T follicular helper cell (primary cell): Measurements from ENCODE around the gene PITX3.
"Not testable (repeated sequence)": the region's sequence is repeated elsewhere in the genome, so short reads cannot be mapped to it uniquely, and the experiment has no call there.

ENCODE experiments used
- DNase-seq: peaks from one replicate; pipeline ENCODE4 v3.0.0-alpha.2; 2020; ENCODE audit warnings: low read depth

Gene PITX3

DNA sequence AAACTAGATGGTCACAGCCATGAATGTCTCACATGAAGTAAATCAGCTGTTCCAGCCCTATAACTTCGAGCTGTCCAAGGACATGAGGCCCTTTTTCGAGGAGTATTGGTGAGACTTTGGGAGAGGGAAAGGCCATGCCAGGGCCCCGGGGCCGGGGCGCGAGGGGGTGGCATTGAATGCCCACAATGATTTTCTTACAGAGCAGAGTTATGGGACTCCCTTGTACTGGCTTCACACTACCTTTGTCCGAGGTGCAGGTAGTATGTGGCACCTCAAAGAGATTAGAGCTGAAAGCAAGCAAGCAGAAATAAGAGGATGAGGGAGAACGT, 14.8 kb downstream of the PITX3 start:
- DNase-seq: no peak

DNA sequence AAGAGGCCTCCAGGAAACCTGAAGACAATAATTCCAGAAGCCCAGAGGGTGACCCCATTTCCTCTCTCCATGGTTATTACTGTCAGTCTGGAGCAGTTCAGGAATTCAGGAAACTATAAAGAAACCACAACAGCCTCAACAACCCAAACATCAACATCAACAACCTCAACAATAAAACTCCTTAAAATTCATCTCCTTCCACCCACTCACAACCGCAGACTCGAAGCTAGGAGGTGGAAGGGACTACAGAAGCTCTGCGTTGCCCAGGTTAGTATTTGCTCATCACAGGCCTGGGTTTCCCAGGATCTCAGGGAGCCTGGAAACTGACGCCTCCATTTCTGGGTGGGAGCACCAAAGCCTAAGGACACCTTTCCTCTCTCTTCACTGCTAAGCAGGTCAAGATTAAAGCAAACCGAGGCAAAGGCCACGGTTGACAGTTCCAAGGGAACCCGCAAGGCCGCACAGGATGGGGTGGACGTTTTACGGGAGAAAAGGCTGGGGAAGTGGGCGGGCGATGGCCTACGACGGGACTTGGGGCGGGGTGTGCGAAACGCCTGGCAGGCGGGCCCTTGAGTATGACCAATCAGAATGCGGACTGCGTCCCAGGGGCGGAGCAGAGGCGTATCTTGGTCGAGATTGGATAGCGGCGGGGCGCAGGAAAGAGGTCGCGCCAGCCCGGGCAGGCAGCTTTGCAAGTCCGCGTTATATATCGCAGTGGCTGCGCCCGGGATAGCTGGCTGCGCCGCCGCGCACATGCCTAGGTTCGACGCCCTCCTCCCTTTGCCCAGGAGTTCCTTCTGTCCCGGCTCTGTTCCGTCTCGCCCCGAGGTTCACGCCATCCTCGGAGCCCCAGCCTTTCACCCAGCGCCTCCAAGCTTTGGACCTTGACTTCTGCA, 15.4 kb downstream of the PITX3 start, which contains the start of gene ELOVL3:
Gene ELOVL3, plus strand, starts transcription at position 654 of the 896 bp plus-strand sequence. CDS start 250 bp downstream, outside the sequence.
- peak; percentile 77 for DNase-seq

DNA sequence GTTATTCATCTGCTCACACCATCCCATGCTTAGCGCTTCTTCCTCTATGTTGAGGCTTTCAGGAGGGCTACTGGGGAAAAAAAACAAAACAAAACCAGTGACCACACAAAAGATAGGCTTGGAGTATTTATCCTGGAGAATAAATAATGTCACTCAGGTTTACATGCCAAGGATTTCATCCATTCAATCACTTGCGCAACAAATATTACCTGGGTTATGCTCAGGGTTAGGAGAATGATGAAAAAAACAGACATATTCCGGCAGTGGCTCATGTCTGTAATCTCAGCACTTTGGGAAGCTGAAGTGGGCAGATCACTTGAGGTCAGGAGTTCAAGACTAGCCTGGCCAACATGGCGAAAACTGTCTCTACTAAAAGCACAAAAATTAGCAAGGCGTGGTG, 18.5 kb downstream of the PITX3 start:
- DNase-seq: no peak

DNA sequence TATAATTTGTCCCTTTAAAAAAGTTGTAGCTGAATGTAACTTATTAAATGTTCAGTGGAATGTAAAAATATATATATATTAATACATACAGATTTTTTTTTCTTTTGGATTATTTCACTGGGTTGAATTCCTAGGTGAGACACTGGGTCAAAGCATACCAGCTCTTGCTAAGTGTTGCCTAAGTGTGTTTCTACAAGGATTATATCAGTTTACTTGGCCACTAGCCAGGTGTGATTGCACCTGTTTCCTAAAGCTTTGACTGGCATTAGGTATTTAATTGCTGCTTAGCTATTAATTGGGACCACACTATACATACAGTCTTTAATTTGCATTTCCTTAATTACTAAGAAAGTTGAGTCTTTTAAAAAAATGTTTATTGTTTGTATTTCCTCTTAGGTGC, 20.7 kb downstream of the PITX3 start:
- no peak for DNase-seq

DNA sequence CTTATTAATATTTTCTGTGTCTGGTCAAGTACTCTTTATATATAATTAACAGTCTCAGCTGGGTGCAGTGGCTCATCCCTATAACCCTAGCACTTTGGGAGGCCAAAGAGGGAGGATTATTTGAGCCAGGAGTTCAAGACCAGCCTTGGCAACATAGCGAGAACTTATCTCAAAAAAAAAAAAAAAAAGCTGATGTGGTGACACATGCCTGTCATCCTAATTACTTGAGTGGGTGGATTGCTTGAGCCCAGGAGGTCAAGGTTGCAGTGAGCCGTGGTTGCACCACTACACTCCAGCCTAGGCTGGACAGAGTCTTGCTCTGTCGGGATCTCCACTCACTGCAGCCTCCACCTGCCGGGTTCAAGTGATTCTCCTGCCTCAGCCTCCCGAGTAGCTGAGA, 21.9 kb downstream of the PITX3 start:
- DNase-seq: no peak

DNA sequence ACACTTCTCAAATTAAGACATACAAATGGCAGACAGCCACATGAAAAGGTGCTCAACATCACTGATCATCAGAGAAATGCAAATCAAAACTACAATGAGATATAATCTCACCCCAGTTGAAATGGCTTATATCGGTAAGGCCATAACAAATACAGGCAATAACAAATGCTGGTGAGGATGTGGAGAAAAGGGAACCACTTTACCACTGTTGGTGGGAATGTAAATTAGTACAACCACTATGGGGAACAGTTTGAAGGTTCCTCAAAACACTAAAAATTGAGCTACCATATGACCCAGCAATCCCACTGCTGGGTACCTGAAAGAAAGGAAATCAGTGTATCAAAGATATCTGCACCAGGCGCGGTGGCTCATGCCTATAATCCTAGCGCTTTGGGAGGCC, 27.7 kb downstream of the PITX3 start:
- not testable (repeated sequence) for DNase-seq

DNA sequence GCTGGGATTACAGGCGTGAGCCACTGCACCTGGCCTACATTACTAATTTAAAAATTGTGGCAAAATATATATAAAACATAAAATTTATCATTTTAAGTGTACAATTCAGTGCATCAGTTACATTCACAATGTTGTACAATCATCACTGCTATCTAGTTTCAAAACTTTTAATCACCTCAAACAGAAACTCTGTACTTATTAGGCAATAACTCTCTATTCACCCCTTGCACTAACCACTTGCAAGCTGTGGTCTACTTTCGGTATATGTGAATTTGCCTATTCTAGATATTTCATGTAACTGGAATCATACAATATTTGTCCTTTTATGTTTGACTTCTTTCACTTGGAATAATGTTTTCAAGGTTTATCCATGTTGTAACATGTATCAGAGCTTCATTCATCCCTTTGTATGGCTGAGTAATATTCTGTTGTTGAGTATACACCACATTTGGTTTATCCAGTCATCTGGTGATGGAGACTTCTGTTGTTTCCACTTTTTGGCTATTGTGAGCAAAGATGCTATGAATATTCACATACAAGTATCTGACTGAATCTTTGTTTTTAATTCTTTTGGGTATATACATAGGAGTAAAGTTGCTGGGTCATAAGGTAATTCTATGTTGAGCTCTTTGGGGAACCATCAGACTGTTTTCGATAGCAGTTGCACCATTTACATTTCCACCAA, 29.6 kb downstream of the PITX3 start:
- DNase-seq: no peak

DNA sequence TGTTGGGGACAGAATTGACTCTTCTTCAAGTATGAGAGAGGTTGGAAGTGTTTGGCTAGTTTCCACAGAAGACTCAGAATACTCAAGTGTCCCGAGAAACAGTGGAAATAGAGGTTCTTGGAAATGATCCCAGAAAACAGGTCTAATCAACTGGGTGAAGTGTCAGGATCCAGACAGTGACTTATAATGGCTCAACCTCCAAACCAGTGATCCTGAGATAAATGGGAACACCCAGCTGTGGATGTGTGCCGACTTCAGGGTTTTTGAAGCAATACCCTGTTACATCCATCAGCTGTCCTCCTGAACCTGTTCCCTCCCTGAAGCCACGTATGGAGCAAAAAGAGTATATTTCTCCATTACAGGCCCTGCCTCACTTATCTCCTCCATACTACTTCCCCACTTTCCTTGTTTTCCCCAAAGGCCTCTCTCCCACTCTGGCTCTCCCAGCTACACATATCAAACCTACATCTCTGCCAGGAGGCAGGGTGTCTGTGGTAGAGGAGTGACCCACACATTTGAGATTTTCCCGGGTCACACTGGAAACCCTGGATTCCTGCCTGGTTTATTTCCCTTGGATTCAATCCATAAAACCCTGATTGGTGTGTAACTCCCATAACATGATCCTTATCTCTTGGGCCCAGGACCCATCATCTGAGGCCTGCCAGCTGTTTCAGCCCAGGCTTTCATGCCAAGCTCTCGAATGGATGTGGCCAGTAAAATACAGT, 32.8 kb downstream of the PITX3 start:
- DNase-seq: no peak

DNA sequence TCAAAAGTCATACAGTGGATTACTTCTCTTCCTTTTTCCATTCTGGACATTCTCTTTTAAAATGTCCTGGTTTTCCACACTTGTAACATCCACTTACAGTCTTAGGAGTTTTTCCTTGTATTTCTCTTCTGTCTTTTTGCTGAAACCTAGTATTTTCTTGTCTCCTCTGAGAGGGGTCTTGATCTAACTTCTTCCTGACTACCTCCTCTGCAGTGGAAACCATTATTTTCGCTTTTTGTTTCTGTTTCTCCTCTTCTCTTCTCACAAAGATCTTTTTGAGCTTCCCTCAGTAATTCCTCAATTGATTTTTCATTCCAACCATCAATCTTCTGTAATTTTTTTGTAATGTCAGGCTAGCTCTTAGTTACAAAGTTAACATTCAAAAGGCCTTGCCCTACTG, 38.9 kb downstream of the PITX3 start:
- DNase-seq: no peak

DNA sequence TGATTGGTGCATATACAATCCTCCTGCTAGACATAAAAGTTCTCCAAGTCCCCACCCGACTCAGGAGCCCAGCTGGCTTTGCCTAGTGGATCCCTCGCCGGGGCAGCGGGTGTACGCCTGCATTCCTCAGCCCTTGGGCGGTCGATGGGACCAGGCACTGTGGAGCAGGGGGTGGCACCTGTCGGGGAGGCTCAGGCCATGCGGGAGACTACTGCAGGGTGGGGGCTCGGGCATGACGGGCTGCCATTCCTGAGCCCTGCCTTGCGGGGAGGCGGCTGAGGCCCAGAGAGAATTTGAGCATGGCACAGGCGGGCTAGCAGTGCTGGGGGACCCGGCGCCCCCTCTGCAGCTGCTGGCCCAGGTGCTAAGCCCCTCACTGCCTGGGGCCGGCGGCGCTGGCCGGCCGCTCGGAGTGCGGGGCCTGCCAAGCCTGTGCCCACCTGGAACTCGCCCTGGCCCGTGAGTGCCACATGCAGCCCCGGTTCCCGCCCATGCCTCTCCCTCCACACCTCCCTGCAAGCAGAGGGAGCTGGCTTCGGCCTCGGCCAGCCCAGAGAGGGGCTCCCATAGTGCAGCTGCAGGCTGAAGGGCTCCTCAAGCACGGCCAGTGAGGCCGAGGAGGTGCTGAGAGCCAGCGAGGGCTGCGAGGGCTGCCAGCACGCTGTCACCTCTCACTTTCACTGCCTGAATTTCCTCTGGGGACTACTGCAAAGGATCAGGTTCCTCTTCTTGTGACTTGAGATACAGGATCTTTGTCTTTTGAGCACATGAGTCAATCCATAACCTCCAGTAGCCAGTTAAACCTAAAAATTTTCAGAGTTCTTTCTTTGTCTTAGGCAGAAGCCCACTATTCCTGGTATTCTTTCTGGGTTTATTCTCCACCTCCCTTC, 40.3 kb downstream of the PITX3 start:
- DNase-seq: no peak

DNA sequence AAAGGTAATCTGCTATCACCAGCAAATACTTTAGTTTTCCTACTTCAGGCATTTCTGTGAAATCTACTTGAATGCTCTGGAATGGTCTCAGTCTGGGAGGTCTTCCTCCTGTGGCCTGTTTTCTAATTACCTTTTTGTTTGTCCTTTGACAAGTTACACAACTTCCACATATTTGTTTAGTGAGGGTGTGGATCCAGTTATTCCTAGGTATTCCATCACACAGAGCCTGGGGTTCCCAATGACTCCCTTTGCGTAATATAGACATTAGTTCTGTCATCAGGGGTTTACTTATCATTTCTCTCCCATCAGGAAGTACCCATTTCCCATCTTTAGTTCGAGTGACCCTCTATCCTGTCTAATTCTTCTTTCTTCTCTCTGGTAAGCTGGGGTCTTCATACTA, 43.3 kb downstream of the PITX3 start:
- no peak for DNase-seq

DNA sequence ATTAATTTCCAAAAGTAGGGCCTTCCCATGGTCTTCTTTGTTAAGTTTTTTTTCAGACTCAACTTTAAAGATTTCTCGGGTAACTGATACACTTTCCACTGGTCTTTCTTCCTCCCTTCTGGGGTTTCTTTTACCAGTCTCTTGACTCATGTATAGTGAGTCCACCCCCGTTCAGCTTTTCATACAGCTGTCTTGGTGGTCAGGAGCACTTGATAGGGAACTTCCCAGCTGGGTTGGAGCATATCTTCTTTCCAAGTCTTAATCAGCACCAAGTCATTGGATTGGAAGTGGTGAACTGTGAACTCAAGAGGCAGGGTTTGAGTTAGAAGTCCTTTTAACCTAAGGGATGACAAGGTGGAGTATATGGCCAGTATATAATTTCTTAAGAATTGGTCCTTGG, 44.4 kb downstream of the PITX3 start:
- no peak for DNase-seq

DNA sequence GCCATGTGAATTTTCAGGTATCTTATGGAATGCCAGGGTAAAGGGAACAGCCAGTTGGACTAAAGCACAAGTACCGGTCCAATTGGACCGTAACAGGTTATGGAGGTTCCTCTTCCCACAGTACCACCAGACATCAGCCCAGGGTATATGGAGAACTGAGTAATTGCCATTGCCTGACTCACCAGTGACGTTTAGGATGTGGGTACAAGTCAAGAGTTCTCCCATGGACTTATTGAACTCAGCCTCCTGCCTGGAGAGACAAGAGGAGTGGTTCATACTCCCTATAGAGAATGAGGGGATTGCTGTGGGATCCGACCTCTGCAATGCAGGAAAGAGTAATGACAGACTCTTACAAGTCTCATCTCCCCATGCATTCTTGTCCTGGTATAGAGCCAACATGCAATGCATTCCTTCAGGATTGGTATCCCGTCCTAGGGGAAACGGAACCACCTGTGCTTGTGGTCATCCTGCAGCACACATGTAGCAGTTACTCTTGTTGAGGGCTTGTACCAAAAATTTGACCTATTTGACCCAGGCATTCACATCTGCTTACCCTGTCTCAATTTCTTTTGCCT, 45.9 kb downstream of the PITX3 start:
- no peak for DNase-seq

DNA sequence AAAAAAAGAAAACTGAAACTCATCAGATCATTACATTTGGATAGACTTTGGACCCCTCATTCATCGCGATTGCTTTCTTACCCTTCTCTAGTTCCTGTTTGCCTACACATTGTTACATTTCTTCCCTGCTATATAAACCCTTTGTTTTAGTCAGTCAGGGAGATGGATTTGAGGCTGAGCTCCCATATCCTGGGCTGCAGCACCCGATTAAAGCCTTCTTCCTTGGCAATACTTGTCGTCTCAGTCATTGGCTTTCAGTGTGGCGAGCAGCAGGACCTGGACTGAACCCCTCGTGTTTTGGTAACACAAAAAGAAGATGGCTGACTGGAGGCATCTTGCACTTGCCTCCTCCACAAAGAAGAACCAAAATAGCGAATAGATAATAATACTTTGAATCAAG, 49.4 kb downstream of the PITX3 start:
- no peak for DNase-seq

DNA sequence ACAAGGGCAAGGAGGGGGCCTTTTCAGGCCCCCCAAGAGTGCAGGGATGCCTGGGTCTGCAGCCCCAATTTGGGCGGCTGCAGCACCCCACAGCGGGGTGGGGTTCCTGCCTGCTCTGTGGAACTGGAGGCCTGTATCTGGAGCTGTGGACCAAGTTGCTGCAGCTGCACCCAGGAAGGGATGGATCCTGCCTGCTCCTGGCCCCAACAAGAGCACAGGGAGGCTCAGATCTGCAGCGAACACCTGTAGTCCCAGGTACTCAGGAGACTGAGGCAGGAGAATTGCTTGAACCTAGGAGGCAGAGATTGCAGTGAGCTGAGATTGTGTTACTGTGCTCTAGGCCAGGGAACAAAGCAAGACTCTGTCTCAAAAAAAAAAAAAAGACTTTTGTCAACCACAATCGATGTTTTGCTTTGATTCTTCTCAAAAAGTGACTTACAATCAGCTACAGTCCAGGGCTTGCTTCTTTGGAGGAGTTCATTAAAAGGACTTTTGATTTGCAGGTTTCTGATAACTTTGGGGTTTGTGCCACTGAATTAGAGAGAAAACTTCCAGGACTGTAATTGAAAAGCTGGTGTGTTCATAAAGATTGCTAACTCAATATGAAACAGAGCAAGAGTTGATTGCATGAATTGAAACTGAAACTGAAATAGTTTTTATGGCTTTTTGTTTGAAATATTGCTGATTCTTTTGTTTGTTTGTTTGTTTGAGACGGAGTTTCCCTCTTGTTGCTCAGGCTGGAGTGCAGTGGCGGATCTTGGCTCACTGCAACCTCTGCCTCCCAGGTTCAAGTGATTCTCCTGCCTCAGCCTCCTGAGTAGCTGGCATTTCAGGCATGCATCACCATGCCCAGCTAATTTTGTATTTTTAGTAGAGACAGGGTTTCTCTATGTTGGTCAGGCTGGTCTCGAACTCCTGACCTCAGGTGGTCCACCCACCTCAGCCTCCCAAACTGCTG, 52.1 kb downstream of the PITX3 start:
- not testable (repeated sequence) for DNase-seq

DNA sequence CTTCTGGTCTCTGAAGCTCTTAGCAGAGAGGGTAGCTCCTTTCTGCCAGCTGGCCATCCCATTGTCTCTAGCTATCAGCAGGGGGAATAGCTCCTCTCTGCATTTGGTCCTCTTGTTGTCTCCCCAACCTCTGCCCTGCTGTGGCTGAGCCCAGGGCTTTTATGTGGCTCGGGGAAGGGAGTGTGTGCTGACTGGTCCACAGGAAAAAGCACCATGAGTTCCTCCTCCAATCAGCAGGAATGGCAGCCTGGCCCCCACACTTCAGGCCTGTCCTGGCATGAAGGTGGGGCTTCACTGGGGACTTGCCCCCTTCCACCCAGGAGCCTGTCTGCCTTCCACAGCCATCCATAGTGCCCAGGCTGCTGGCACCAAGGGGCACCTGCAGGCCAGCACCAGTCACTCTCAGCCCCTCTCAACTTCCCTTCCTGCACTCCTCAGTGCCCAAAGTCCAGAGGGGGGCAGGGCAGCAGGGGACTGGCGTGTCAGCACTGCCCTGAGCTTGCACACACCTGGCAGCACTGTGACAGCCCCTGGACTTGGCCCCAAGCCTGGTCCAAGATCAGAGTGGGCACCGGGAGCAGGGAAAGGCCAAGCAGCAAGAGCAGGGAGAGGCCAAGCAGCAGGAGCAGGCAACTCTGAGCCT, 52.9 kb downstream of the PITX3 start:
- no peak for DNase-seq

DNA sequence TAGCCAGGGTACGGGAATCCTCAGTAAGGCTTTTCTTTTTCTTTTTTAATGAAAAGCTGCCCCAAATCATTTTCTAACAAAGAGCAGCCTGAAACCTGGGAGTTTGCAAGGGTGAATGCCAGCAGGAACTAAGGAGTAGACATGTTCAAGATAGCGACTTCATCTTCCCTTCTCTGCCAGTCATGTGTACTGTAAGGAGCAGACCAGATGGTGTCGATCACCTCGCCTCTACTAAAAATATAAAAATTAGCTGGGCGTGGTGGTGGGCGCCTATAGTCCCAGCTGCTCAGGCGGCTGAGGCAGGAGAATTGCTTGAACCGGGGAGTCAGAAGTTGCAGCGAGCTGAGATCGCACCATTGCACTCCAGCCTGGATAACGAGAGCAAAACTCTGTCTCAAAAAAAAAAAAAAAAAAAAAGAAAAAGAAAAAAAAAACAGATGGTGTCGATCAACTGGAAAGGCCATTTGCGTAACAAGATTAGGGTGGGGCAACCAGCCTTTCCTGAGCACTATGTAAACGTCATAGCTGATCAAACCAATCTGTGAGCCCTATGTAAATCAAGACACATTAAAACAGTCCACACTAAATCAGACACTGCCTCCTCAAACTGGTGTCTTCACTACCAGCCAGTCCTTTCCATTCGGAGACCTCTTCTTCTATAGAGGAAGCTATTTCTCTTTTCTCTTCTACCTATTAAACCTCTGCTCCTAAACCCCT, 55.3 kb downstream of the PITX3 start:
- no peak for DNase-seq

DNA sequence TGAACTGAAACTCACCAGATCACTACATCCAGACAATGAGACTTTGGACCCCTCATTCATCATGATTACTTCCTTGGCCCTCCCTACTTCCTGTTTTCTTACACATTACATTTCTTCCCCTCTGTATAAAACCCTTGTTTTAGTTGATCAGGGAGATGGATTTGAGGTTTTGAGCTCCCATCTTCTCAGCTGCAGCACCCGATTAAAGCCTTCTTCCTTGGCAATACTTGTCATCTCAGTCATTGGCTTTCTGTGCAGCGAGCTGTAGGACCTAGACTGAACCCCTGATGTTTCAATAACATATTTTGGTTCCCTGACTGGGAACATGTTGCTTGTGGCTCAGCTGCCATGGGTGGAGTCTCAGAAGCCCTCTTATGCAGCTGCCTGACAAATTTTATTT, 56.0 kb downstream of the PITX3 start:
- no peak for DNase-seq

DNA sequence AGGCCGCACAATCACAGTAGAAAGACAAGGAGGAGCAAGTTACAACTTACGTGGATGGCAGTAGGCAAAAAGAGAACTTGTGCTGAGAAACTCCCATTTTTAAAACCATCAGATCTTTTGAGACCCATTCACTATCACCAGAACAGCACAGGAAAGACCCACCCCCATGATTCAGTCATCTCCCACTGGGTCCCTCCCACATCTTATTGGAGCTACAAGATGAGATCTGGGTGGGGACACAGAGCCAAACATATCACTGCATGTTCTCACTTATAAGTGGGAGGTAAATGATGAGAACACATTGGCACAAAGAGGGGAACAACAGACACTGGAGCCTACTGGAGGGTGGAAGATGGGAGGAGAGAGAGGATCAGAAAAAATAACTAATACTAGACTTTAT, 56.7 kb downstream of the PITX3 start:
- no peak for DNase-seq
